HepG2 (cell line): Measurements from ENCODE around the gene PKMYT1. TPM values are rescaled to one million over a fixed set of nuclear protein-coding genes. Genes with fewer than 3 reads are reported as not detected.

Experiments
- KAT7 ChIP-seq: IDR thresholded peaks from 2 replicates; pipeline ENCODE4 v1.6.1; 2018; ENCODE audit warnings: borderline replicate concordance, missing compliant biosample characterization
- ONECUT2 ChIP-seq: sonication (generic); formaldehyde crosslinking; IDR thresholded peaks from 2 replicates; pipeline ENCODE4 v1.4.0; 2020; ENCODE audit warnings: missing genetic modification reagents
- RBM39 ChIP-seq: fragments of 200-400 bp; formaldehyde crosslinking; IDR thresholded peaks from one replicate; pipeline ENCODE4 v1.6.1; 2018; ENCODE audit warnings: antibody characterized with exemption, mild to moderate bottlenecking, low read depth, low read length; ENCODE audit not compliant: poor library complexity, severe bottlenecking
- SALL1 ChIP-seq: sonication (generic); formaldehyde crosslinking; IDR thresholded peaks from 2 replicates; pipeline ENCODE4 v1.8.0; 2022; ENCODE audit warnings: mild to moderate bottlenecking, missing genetic modification reagents
- SNAPC2 ChIP-seq: sonication (generic); formaldehyde crosslinking; IDR thresholded peaks from 2 replicates; pipeline ENCODE4 v1.8.1; 2022; ENCODE audit warnings: mild to moderate bottlenecking, missing genetic modification reagents
- TCF7 ChIP-seq: sonication (generic); IDR thresholded peaks from 2 replicates; pipeline ENCODE4 v1.6.1; 2016; ENCODE audit warnings: antibody characterized with exemption, low read depth
- ZBTB38 ChIP-seq: sonication (generic); formaldehyde crosslinking; IDR thresholded peaks from 2 replicates; pipeline ENCODE4 v1.5.1; 2020; ENCODE audit warnings: mild to moderate bottlenecking, missing genetic modification reagents
- ZNF354B ChIP-seq: sonication (generic); formaldehyde crosslinking; IDR thresholded peaks from 2 replicates; pipeline ENCODE4 v1.8.0; 2022; ENCODE audit warnings: mild to moderate bottlenecking, missing genetic modification reagents
- polyA plus RNA-seq, 8 experiments: library from polyadenylated mRNA; depleted of rRNA in 3 of 8; stranded (reverse) in 7 of 8; unstranded in 1 of 8; fragments of >200 nt; fragmentation: Illumina TruSeq in 4 of 8; extraction: Trizol in 4 of 8; gene quantifications; 2 replicates each; pipeline versions ENCODE4 v1.2.1 to v1.2.3, GENCODE V29; 2011 to 2016; ENCODE audit warnings: low read depth in 4 of 8, missing spikeins in 1 of 8, mixed read lengths in 1 of 8; ENCODE audit not compliant: insufficient read depth in 1 of 8
- total RNA-seq, 5 experiments: library from RNA; depleted of rRNA; stranded (reverse); fragments of >200 nt; fragmentation: Illumina TruSeq; extraction: Trizol; gene quantifications; 2 replicates each; pipeline ENCODE4 v1.2.3, GENCODE V29; 2016; ENCODE audit warnings: low read depth in 1 of 5
- TF ChIP-seq, protein P1 (sequence below): sonication (generic); formaldehyde crosslinking; IDR thresholded peaks from 2 replicates; pipeline ENCODE4 v1.4.0; 2020; ENCODE audit warnings: low read depth, mild to moderate bottlenecking, missing genetic modification reagents
- TF ChIP-seq, protein P2 (sequence below): sonication (generic); formaldehyde crosslinking; IDR thresholded peaks from 2 replicates; pipeline ENCODE4 v1.4.0; 2020; ENCODE audit warnings: missing genetic modification reagents
- TF ChIP-seq, protein P3 (sequence below): sonication (generic); formaldehyde crosslinking; IDR thresholded peaks from 2 replicates; pipeline ENCODE4 v1.4.0; 2020; ENCODE audit warnings: missing genetic modification reagents
- TF ChIP-seq, protein P4 (sequence below): sonication (generic); formaldehyde crosslinking; IDR thresholded peaks from 2 replicates; pipeline ENCODE4 v1.4.0; 2020; ENCODE audit warnings: missing genetic modification reagents, borderline replicate concordance

Gene PKMYT1
- total and polyA plus RNA-seq, 2 of the 13 experiments (the other 11 are each of a cell fraction or from before 2014, with no cell fraction given) = 7.0 to 27.8 TPM

DNA sequence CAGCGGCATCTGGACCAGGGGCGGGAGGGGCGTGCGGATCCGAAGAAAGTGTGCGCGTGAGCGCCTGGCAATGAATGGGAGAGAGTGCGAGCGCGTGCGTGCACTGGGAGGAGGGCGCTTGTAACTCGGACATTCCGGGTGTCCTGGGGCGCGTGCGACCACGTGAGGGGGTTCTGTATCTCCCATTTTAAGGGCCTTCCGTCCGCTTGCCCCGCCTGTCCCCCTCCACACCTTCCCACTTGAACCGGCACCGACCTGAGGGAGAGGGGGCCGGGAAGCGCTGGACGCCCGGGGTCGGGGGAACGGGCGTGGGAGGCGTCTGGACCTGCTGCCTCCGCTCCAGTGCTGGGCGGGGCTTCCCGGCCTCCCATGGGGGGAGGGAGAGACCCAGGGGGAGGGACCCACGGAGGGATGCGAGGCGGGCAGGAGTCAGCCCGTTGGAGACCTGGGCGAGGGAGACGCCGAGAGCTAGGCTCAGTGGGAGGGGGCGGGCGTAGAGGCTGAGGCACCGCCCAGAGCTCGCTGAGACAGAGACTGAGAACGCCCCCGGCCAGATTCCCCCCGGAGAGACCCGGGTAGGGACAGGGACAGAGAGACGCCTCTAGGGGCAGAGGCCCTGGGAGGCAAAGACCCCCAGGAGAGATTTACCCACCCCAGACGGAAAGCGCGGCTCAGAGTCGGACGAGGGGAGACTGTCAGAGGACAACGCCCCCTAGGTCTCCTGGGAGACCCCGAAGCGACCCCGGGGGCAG lies 16.3 kb downstream of the PKMYT1 start, which contains the start of gene KREMEN2 (continued):
- TF ChIP-seq, protein P1, sequence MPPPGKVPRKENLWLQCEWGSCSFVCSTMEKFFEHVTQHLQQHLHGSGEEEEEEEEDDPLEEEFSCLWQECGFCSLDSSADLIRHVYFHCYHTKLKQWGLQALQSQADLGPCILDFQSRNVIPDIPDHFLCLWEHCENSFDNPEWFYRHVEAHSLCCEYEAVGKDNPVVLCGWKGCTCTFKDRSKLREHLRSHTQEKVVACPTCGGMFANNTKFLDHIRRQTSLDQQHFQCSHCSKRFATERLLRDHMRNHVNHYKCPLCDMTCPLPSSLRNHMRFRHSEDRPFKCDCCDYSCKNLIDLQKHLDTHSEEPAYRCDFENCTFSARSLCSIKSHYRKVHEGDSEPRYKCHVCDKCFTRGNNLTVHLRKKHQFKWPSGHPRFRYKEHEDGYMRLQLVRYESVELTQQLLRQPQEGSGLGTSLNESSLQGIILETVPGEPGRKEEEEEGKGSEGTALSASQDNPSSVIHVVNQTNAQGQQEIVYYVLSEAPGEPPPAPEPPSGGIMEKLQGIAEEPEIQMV (CRISPR knock-in tag) = no peak
- TF ChIP-seq ONECUT2 (CRISPR knock-in tag) = no peak
- TF ChIP-seq, protein P2, sequence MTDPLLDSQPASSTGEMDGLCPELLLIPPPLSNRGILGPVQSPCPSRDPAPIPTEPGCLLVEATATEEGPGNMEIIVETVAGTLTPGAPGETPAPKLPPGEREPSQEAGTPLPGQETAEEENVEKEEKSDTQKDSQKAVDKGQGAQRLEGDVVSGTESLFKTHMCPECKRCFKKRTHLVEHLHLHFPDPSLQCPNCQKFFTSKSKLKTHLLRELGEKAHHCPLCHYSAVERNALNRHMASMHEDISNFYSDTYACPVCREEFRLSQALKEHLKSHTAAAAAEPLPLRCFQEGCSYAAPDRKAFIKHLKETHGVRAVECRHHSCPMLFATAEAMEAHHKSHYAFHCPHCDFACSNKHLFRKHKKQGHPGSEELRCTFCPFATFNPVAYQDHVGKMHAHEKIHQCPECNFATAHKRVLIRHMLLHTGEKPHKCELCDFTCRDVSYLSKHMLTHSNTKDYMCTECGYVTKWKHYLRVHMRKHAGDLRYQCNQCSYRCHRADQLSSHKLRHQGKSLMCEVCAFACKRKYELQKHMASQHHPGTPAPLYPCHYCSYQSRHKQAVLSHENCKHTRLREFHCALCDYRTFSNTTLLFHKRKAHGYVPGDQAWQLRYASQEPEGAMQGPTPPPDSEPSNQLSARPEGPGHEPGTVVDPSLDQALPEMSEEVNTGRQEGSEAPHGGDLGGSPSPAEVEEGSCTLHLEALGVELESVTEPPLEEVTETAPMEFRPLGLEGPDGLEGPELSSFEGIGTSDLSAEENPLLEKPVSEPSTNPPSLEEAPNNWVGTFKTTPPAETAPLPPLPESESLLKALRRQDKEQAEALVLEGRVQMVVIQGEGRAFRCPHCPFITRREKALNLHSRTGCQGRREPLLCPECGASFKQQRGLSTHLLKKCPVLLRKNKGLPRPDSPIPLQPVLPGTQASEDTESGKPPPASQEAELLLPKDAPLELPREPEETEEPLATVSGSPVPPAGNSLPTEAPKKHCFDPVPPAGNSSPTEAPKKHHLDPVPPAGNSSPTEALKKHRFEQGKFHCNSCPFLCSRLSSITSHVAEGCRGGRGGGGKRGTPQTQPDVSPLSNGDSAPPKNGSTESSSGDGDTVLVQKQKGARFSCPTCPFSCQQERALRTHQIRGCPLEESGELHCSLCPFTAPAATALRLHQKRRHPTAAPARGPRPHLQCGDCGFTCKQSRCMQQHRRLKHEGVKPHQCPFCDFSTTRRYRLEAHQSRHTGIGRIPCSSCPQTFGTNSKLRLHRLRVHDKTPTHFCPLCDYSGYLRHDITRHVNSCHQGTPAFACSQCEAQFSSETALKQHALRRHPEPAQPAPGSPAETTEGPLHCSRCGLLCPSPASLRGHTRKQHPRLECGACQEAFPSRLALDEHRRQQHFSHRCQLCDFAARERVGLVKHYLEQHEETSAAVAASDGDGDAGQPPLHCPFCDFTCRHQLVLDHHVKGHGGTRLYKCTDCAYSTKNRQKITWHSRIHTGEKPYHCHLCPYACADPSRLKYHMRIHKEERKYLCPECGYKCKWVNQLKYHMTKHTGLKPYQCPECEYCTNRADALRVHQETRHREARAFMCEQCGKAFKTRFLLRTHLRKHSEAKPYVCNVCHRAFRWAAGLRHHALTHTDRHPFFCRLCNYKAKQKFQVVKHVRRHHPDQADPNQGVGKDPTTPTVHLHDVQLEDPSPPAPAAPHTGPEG (CRISPR knock-in tag) = no peak
- peak; percentile 35; the same call in 1 of the 2 replicates for TF ChIP-seq SALL1
- no peak for TF ChIP-seq RBM39
- TF ChIP-seq SNAPC2 (CRISPR knock-in tag) = no peak
- TF ChIP-seq ZBTB38 (CRISPR knock-in tag) = no peak
- TF ChIP-seq ZNF354B (CRISPR knock-in tag) = no peak
- TF ChIP-seq TCF7 = no peak
- TF ChIP-seq, protein P3, sequence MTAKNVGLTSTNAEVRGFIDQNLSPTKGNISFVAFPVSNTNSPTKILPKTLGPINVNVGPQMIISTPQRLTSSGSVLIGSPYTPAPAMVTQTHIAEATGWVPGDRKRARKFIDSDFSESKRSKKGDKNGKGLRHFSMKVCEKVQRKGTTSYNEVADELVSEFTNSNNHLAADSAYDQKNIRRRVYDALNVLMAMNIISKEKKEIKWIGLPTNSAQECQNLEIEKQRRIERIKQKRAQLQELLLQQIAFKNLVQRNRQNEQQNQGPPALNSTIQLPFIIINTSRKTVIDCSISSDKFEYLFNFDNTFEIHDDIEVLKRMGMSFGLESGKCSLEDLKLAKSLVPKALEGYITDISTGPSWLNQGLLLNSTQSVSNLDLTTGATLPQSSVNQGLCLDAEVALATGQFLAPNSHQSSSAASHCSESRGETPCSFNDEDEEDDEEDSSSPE (CRISPR knock-in tag) = no peak
- TF ChIP-seq, protein P4, sequence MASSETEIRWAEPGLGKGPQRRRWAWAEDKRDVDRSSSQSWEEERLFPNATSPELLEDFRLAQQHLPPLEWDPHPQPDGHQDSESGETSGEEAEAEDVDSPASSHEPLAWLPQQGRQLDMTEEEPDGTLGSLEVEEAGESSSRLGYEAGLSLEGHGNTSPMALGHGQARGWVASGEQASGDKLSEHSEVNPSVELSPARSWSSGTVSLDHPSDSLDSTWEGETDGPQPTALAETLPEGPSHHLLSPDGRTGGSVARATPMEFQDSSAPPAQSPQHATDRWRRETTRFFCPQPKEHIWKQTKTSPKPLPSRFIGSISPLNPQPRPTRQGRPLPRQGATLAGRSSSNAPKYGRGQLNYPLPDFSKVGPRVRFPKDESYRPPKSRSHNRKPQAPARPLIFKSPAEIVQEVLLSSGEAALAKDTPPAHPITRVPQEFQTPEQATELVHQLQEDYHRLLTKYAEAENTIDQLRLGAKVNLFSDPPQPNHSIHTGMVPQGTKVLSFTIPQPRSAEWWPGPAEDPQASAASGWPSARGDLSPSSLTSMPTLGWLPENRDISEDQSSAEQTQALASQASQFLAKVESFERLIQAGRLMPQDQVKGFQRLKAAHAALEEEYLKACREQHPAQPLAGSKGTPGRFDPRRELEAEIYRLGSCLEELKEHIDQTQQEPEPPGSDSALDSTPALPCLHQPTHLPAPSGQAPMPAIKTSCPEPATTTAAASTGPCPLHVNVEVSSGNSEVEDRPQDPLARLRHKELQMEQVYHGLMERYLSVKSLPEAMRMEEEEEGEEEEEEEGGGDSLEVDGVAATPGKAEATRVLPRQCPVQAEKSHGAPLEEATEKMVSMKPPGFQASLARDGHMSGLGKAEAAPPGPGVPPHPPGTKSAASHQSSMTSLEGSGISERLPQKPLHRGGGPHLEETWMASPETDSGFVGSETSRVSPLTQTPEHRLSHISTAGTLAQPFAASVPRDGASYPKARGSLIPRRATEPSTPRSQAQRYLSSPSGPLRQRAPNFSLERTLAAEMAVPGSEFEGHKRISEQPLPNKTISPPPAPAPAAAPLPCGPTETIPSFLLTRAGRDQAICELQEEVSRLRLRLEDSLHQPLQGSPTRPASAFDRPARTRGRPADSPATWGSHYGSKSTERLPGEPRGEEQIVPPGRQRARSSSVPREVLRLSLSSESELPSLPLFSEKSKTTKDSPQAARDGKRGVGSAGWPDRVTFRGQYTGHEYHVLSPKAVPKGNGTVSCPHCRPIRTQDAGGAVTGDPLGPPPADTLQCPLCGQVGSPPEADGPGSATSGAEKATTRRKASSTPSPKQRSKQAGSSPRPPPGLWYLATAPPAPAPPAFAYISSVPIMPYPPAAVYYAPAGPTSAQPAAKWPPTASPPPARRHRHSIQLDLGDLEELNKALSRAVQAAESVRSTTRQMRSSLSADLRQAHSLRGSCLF (CRISPR knock-in tag) = no peak
- TF ChIP-seq KAT7 (CRISPR knock-in tag) = no peak
